HepG2 (cell line): ENCODE measurements around the gene RASSF7. TPM values are rescaled to one million over a fixed set of nuclear protein-coding genes. Genes with fewer than 3 reads are reported as not detected.
A peak's percentile ranks its signal among the peaks of the same experiment; 100 is the strongest.

ENCODE experiments used
- BRCA1 ChIP-seq: sonication (generic); formaldehyde crosslinking; IDR thresholded peaks from 2 replicates; pipeline ENCODE4 v1.4.0; 2020; ENCODE audit warnings: missing genetic modification reagents
- HHEX ChIP-seq: IDR thresholded peaks from 2 replicates; pipeline ENCODE4 v1.6.1; 2016; ENCODE audit warnings: control low read depth
- HNF4G ChIP-seq, 2 experiments: sonication (generic) in 1 of 2; formaldehyde crosslinking in 1 of 2; IDR thresholded peaks; 2 replicates each; pipeline versions ENCODE4 v1.4.0 to v1.6.1; 2011 to 2020; ENCODE audit warnings: borderline replicate concordance in 2 of 2, low read depth in 2 of 2, mild to moderate bottlenecking in 2 of 2, low read length in 1 of 2, missing genetic modification reagents in 1 of 2, moderate library complexity in 1 of 2
- KAT8 ChIP-seq: IDR thresholded peaks from 2 replicates; pipeline ENCODE4 v1.6.1; 2016; ENCODE audit warnings: missing genetic modification reagents, missing compliant biosample characterization
- MAZ ChIP-seq, 2 experiments: sonication (generic) in 1 of 2; formaldehyde crosslinking in 1 of 2; IDR thresholded peaks; 2 replicates each; pipeline versions ENCODE4 v1.5.0 to v1.6.1; 2012 to 2020; ENCODE audit warnings: low read depth in 2 of 2, mild to moderate bottlenecking in 2 of 2, borderline replicate concordance in 1 of 2, improper control_type of control experiment in 1 of 2, low read length in 1 of 2, missing genetic modification reagents in 1 of 2, moderate library complexity in 1 of 2
- NCOR1 ChIP-seq: fragments of 200-600 bp; sonication (generic); IDR thresholded peaks from 2 replicates; pipeline ENCODE4 v1.7.0; 2017; ENCODE audit warnings: antibody characterized with exemption, low read length, borderline replicate concordance
- NPAS2 ChIP-seq: sonication (generic); formaldehyde crosslinking; IDR thresholded peaks from 2 replicates; pipeline ENCODE4 v1.8.0; 2022; ENCODE audit warnings: mild to moderate bottlenecking, missing genetic modification reagents, borderline replicate concordance
- PRMT3 ChIP-seq: sonication (generic); formaldehyde crosslinking; IDR thresholded peaks from 2 replicates; pipeline ENCODE4 v1.8.1; 2022; ENCODE audit warnings: low read depth, mild to moderate bottlenecking, moderate library complexity, missing genetic modification reagents, borderline replicate concordance
- ZBTB40 ChIP-seq, 2 experiments: fragments of 450-650 bp in 1 of 2; sonication (generic) in 1 of 2; formaldehyde crosslinking in 1 of 2; IDR thresholded peaks; 2 replicates each; pipeline versions ENCODE4 v1.6.1 to v1.8.0; 2016 to 2022; ENCODE audit warnings: antibody characterized with exemption in 1 of 2, mild to moderate bottlenecking in 1 of 2, missing genetic modification reagents in 1 of 2
- ZFP82 ChIP-seq: sonication (generic); formaldehyde crosslinking; IDR thresholded peaks from 2 replicates; pipeline ENCODE4 v1.5.1; 2020; ENCODE audit warnings: mild to moderate bottlenecking, missing genetic modification reagents, borderline replicate concordance
- polyA plus RNA-seq, 8 experiments: library from polyadenylated mRNA; depleted of rRNA in 3 of 8; stranded (reverse) in 7 of 8; unstranded in 1 of 8; fragments of >200 nt; fragmentation: Illumina TruSeq in 4 of 8; extraction: Trizol in 4 of 8; gene quantifications; 2 replicates each; pipeline versions ENCODE4 v1.2.1 to v1.2.3, GENCODE V29; 2011 to 2016; ENCODE audit warnings: low read depth in 4 of 8, missing spikeins in 1 of 8, mixed read lengths in 1 of 8; ENCODE audit not compliant: insufficient read depth in 1 of 8
- total RNA-seq, 5 experiments: library from RNA; depleted of rRNA; stranded (reverse); fragments of >200 nt; fragmentation: Illumina TruSeq; extraction: Trizol; gene quantifications; 2 replicates each; pipeline ENCODE4 v1.2.3, GENCODE V29; 2016; ENCODE audit warnings: low read depth in 1 of 5
- TF ChIP-seq, protein P1 (sequence below): sonication (generic); formaldehyde crosslinking; IDR thresholded peaks from 2 replicates; pipeline ENCODE4 v1.4.0; 2020; ENCODE audit warnings: missing genetic modification reagents, borderline replicate concordance

Gene RASSF7
- total and polyA plus RNA-seq, 2 of the 13 experiments (the other 11 are each of a cell fraction or from before 2014, with no cell fraction given): 20.2 to 28.6 TPM

DNA sequence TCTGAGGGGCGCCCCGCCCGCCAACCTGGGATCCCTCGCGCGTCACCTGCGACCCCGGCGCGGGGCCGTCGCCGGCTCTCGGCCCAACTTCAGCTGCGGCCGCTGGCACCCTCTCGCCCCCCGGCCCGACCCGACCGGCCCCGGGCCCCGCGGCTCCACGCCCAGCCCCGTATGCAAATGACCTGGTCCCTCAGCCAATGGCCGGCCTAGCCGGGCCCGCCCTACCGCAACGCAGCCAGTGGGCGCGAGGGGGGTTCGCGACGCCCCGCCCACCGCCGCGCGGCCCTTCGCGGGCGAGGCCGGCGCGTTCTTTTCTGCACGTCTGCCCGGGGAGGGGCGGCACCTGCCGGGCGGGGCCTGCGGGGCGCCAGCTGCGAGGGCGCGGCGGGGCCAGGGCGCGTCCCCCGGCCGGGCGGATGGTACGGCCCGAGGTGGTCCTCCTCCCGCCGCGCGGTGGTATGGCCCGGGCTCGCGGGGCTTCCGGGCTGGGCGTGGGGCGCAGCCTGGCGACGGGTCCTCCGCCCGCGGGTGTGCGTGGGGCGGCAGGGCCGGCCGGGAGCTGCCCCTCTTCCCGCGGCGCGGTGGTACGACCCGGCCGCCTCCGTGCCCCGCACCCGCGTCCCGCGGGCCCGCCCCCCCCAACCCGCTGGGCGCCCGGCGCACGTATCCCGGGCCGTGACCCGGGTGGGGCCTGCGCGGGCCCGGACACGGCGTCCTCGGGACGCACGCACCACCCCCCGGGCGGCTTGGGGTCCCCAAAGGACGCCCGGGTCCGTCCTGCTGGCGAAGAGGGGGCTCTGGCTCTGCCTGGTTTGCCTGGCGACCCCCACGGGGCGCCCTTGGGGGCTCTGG is 7.8 kb downstream of the RASSF7 start (continued):
- TF ChIP-seq KAT8 (CRISPR knock-in tag) (no peak), NPAS2 (CRISPR knock-in tag) (no peak), NCOR1 (no peak), HHEX (no peak), ZBTB40 (IDR thresholded peaks at IDR 0.05) (no peak), ZBTB40 (CRISPR knock-in tag; IDR thresholded peaks at IDR 0.05) (no peak), PRMT3 (CRISPR knock-in tag) (no peak), ZFP82 (no peak), HNF4G (IDR thresholded peaks at IDR 0.05; ENCODE audit: borderline replicate concordance, low read depth, low read length) (no peak), HNF4G (CRISPR knock-in tag; IDR thresholded peaks at IDR 0.05; ENCODE audit: borderline replicate concordance, low read depth) (no peak), MAZ (IDR thresholded peaks at IDR 0.05; ENCODE audit: borderline replicate concordance, low read depth, low read length) (peak; percentile 79), MAZ (CRISPR knock-in tag; IDR thresholded peaks at IDR 0.05; ENCODE audit: low read depth) (peak; percentile 82; the same call in 1 of the 2 replicates), BRCA1 (CRISPR knock-in tag) (no peak)
- TF ChIP-seq, protein P1, sequence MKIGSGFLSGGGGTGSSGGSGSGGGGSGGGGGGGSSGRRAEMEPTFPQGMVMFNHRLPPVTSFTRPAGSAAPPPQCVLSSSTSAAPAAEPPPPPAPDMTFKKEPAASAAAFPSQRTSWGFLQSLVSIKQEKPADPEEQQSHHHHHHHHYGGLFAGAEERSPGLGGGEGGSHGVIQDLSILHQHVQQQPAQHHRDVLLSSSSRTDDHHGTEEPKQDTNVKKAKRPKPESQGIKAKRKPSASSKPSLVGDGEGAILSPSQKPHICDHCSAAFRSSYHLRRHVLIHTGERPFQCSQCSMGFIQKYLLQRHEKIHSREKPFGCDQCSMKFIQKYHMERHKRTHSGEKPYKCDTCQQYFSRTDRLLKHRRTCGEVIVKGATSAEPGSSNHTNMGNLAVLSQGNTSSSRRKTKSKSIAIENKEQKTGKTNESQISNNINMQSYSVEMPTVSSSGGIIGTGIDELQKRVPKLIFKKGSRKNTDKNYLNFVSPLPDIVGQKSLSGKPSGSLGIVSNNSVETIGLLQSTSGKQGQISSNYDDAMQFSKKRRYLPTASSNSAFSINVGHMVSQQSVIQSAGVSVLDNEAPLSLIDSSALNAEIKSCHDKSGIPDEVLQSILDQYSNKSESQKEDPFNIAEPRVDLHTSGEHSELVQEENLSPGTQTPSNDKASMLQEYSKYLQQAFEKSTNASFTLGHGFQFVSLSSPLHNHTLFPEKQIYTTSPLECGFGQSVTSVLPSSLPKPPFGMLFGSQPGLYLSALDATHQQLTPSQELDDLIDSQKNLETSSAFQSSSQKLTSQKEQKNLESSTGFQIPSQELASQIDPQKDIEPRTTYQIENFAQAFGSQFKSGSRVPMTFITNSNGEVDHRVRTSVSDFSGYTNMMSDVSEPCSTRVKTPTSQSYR: no peak
